Neural cell (in vitro differentiated cells): ENCODE results near the gene SIX5. TPM values are rescaled to one million over a fixed set of nuclear protein-coding genes. Genes with fewer than 3 reads are reported as not detected.
A peak's percentile ranks its signal among the peaks of the same experiment; 100 is the strongest.

Experiments
- H2AFZ ChIP-seq: fragments of 200-600, 300-800 bp; sonication (generic), shearing (Covaris generic); 2 replicates; pipeline ENCODE4 v1.6.0; 2014; ENCODE audit warnings: low read depth, mild to moderate bottlenecking, antibody characterized with exemption, low read length, moderate library complexity
- H3F3A ChIP-seq: fragments of 200-600 bp; shearing (Covaris generic); 2 replicates; pipeline ENCODE4 v1.6.1; 2016; ENCODE audit warnings: mild to moderate bottlenecking, moderate library complexity, mixed read lengths, antibody characterized with exemption, low read length; ENCODE audit not compliant: insufficient read depth, poor library complexity, severe bottlenecking
- H3K27ac ChIP-seq: fragments of 200-600, 300-800 bp; sonication (generic), shearing (Covaris generic); 2 replicates; pipeline ENCODE4 v1.5.1; 2014; ENCODE audit warnings: mild to moderate bottlenecking, low read length, moderate library complexity
- H3K27me3 ChIP-seq: fragments of 300-800, 200-600 bp; sonication (generic), shearing (Covaris generic); 2 replicates; pipeline ENCODE4 v1.6.0; 2014; ENCODE audit warnings: mild to moderate bottlenecking, low read depth, low read length, moderate library complexity; ENCODE audit not compliant: insufficient read depth
- H3K36me3 ChIP-seq: fragments of 300-800, 200-600 bp; sonication (generic), shearing (Covaris generic); 2 replicates; pipeline ENCODE4 v1.5.1; 2014; ENCODE audit warnings: mild to moderate bottlenecking, antibody characterized with exemption, low read length, moderate library complexity; ENCODE audit not compliant: insufficient read depth
- H3K4me2 ChIP-seq: fragments of 300-800, 200-600 bp; sonication (generic), shearing (Covaris generic); 2 replicates; pipeline ENCODE4 v1.6.0; 2014; ENCODE audit warnings: mild to moderate bottlenecking, low read length
- H3K4me3 ChIP-seq: fragments of 300-800, 200-600 bp; sonication (generic), shearing (Covaris generic); 2 replicates; pipeline ENCODE4 v1.5.1; 2014; ENCODE audit warnings: mild to moderate bottlenecking, low read length, moderate library complexity
- H3K79me2 ChIP-seq: fragments of 200-600 bp; shearing (Covaris generic); replicated peaks from 2 replicates; pipeline ENCODE4 v1.6.0; 2014; ENCODE audit warnings: mild to moderate bottlenecking, low read length, moderate library complexity; ENCODE audit not compliant: insufficient read depth
- H3K9ac ChIP-seq: fragments of 300-800, 200-600 bp; sonication (generic), shearing (Covaris generic); 2 replicates; pipeline ENCODE4 v1.6.1; 2016; ENCODE audit warnings: mild to moderate bottlenecking, low read length, mixed read lengths
- H3K9me2 ChIP-seq: fragments of 200-600 bp; shearing (Covaris generic); 2 replicates; pipeline ENCODE4 v1.6.1; 2016; ENCODE audit warnings: mild to moderate bottlenecking, low read length, mixed read lengths; ENCODE audit not compliant: insufficient read depth
- H3K9me3 ChIP-seq: fragments of 200-600, 300-800 bp; sonication (generic), shearing (Covaris generic); 2 replicates; pipeline ENCODE4 v1.6.1; 2016; ENCODE audit warnings: mild to moderate bottlenecking, mixed run types, low read length, moderate library complexity, mixed read lengths
- H4K20me1 ChIP-seq: fragments of 200-600 bp; shearing (Covaris generic); 2 replicates; pipeline ENCODE4 v1.6.1; 2016; ENCODE audit warnings: mild to moderate bottlenecking, mixed run types; ENCODE audit not compliant: insufficient read depth
- EP300 ChIP-seq: fragments of 450-650 bp; conservative IDR thresholded peaks from 2 replicates; pipeline ENCODE4 v1.6.1; 2014; ENCODE audit warnings: antibody characterized with exemption, mild to moderate bottlenecking, moderate library complexity; ENCODE audit not compliant: poor library complexity, severe bottlenecking
- EZH2 ChIP-seq: fragments of 200-600, 300-800 bp; shearing (Covaris generic), sonication (generic); IDR thresholded peaks from 2 replicates; pipeline ENCODE4 v1.6.1; 2014; ENCODE audit warnings: antibody characterized with exemption, low read length, borderline replicate concordance, mild to moderate bottlenecking; ENCODE audit not compliant: insufficient read depth, poor library complexity, severe bottlenecking
- MXI1 ChIP-seq: fragments of 450-650 bp; conservative IDR thresholded peaks from 2 replicates; pipeline ENCODE4 v1.6.1; 2014; ENCODE audit warnings: antibody characterized with exemption, mild to moderate bottlenecking; ENCODE audit not compliant: poor library complexity, severe bottlenecking
- POLR2AphosphoS5 ChIP-seq: IDR thresholded peaks from 2 replicates; pipeline ENCODE4 v1.6.1; 2012
- RAD21 ChIP-seq: fragments of 450-650 bp; conservative IDR thresholded peaks from 2 replicates; pipeline ENCODE4 v1.6.1; 2014; ENCODE audit warnings: antibody characterized with exemption, mild to moderate bottlenecking, moderate library complexity
- SMC3 ChIP-seq: fragments of 450-650 bp; conservative IDR thresholded peaks from 2 replicates; pipeline ENCODE4 v1.6.1; 2014; ENCODE audit warnings: antibody characterized with exemption, mild to moderate bottlenecking, moderate library complexity; ENCODE audit not compliant: poor library complexity
- TAF1 ChIP-seq: IDR thresholded peaks from 2 replicates; pipeline ENCODE4 v1.6.1; 2012; ENCODE audit warnings: low read depth
- polyA minus RNA-seq: library from RNA; depleted of rRNA, polyadenylated mRNA; stranded (reverse); fragments of >200 nt; gene quantifications from 2 replicates; pipeline ENCODE4 v1.2.3, GENCODE V29; 2014
- polyA plus RNA-seq: library from polyadenylated mRNA; depleted of rRNA; stranded (reverse); fragments of >200 nt; gene quantifications from 2 replicates; pipeline ENCODE4 v1.2.3, GENCODE V29; 2014
- TF ChIP-seq, protein P1 (sequence below): IDR thresholded peaks from 2 replicates; pipeline ENCODE4 v1.6.1; 2012; ENCODE audit warnings: borderline replicate concordance
- TF ChIP-seq, protein P2 (sequence below): fragments of 450-650 bp; IDR thresholded peaks from 2 replicates; pipeline ENCODE4 v1.5.1; 2014; ENCODE audit warnings: antibody characterized with exemption, mild to moderate bottlenecking, moderate library complexity; ENCODE audit not compliant: poor library complexity, severe bottlenecking

Gene SIX5
- 0.50 TPM in 1 of 2 replicates, not detected in the other for polyA plus RNA-seq
- 0.35 and 0.49 TPM in 2 replicates for polyA minus RNA-seq

- Histone ChIP-seq H2AFZ (no peak within 1 kb of the TSS), H3K36me3 (no peaks in the 10 kb centered on the region), H3K9me2 (no peaks in the 10 kb centered on the region), H3K79me2 (no peaks in the 10 kb centered on the region), H4K20me1 (no peaks in the 10 kb centered on the region), H3K4me2 (peak within 1 kb of the TSS; percentile 82), H3K9me3 (no peaks in the 10 kb centered on the region), H3F3A (no peaks in the 10 kb centered on the region), H3K4me3 (peak within 1 kb of the TSS; percentile 68), H3K27ac (peak within 1 kb of the TSS; percentile 73), H3K9ac (peak within 1 kb of the TSS; percentile 66), H3K27me3 (peaks cover 22% of the 10 kb centered on the region)
- TF ChIP-seq EP300 (peak; percentile 30), RAD21 (no peak)
- TF ChIP-seq, protein P1, sequence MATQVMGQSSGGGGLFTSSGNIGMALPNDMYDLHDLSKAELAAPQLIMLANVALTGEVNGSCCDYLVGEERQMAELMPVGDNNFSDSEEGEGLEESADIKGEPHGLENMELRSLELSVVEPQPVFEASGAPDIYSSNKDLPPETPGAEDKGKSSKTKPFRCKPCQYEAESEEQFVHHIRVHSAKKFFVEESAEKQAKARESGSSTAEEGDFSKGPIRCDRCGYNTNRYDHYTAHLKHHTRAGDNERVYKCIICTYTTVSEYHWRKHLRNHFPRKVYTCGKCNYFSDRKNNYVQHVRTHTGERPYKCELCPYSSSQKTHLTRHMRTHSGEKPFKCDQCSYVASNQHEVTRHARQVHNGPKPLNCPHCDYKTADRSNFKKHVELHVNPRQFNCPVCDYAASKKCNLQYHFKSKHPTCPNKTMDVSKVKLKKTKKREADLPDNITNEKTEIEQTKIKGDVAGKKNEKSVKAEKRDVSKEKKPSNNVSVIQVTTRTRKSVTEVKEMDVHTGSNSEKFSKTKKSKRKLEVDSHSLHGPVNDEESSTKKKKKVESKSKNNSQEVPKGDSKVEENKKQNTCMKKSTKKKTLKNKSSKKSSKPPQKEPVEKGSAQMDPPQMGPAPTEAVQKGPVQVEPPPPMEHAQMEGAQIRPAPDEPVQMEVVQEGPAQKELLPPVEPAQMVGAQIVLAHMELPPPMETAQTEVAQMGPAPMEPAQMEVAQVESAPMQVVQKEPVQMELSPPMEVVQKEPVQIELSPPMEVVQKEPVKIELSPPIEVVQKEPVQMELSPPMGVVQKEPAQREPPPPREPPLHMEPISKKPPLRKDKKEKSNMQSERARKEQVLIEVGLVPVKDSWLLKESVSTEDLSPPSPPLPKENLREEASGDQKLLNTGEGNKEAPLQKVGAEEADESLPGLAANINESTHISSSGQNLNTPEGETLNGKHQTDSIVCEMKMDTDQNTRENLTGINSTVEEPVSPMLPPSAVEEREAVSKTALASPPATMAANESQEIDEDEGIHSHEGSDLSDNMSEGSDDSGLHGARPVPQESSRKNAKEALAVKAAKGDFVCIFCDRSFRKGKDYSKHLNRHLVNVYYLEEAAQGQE: no peak
Observed at GRCh38 chr19:45768984-45769782, at the start of gene SIX5. Gene SIX5 (minus strand): TSS chr19:45769252. CDS start chr19:45768844, 408 bp downstream.

- Histone ChIP-seq H3K27me3 (no peaks in the 10 kb centered on the region), H3K36me3 (no peaks in the 10 kb centered on the region), H3K9ac (no peak overlapping the region), H3K9me3 (no peaks in the 10 kb centered on the region), H3K4me2 (no peak overlapping the region), H3K9me2 (no peaks in the 10 kb centered on the region), H3F3A (no peaks in the 10 kb centered on the region), H3K79me2 (no peaks in the 10 kb centered on the region), H4K20me1 (no peaks in the 10 kb centered on the region), H3K27ac (no peak overlapping the region), H2AFZ (no peak overlapping the region), H3K4me3 (no peak overlapping the region)
- no peak for TF ChIP-seq MXI1
- no peak for TF ChIP-seq RAD21
- TF ChIP-seq POLR2AphosphoS5: no peak
- TF ChIP-seq, protein P2, sequence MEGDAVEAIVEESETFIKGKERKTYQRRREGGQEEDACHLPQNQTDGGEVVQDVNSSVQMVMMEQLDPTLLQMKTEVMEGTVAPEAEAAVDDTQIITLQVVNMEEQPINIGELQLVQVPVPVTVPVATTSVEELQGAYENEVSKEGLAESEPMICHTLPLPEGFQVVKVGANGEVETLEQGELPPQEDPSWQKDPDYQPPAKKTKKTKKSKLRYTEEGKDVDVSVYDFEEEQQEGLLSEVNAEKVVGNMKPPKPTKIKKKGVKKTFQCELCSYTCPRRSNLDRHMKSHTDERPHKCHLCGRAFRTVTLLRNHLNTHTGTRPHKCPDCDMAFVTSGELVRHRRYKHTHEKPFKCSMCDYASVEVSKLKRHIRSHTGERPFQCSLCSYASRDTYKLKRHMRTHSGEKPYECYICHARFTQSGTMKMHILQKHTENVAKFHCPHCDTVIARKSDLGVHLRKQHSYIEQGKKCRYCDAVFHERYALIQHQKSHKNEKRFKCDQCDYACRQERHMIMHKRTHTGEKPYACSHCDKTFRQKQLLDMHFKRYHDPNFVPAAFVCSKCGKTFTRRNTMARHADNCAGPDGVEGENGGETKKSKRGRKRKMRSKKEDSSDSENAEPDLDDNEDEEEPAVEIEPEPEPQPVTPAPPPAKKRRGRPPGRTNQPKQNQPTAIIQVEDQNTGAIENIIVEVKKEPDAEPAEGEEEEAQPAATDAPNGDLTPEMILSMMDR: no peak
- TF ChIP-seq TAF1: no peak
- TF ChIP-seq EP300: no peak
- TF ChIP-seq SMC3: no peak
- TF ChIP-seq, protein P1: no peak
- TF ChIP-seq EZH2: no peak
Observed at GRCh38 chr19:45817725-45818301, 48.8 kb upstream of the SIX5 start.
